NCI-H146 treated with DMSO at 0.1 percent for 48 hours (cell line): Measurements from ENCODE around the gene TENT4B.

Experiments used
- DNase-seq: peaks from one replicate; lab custom pipeline; 2025; ENCODE audit not compliant: unreplicated experiment; lab: John Stamatoyannopoulos, UW

Gene TENT4B

GRCh38 chr16:50195276-50195675 lies 42.2 kb downstream of the TENT4B start:
- no peak for DNase-seq

GRCh38 chr16:50195756-50196155 lies 42.6 kb downstream of the TENT4B start:
- no peak for DNase-seq

- no peak for DNase-seq
These were observed 44.5 kb downstream of the TENT4B start for GRCh38 chr16:50197582-50197981.

- no peak for DNase-seq
These were observed 45.8 kb downstream of the TENT4B start for GRCh38 chr16:50198802-50199403.

GRCh38 chr16:50201787-50202186 lies 48.7 kb downstream of the TENT4B start:
- DNase-seq: no peak

- no peak for DNase-seq
These were observed 50.0 kb downstream of the TENT4B start for GRCh38 chr16:50202926-50203624.

GRCh38 chr16:50203681-50204080 lies 50.6 kb downstream of the TENT4B start:
- no peak for DNase-seq

GRCh38 chr16:50204453-50205108 lies 51.5 kb downstream of the TENT4B start:
- DNase-seq: no peak

- DNase-seq: no peak
These were observed 54.5 kb downstream of the TENT4B start for GRCh38 chr16:50207652-50208051.

- no peak for DNase-seq
These were observed 55.4 kb downstream of the TENT4B start for GRCh38 chr16:50208460-50208931.

GRCh38 chr16:50209546-50210265 lies 56.6 kb downstream of the TENT4B start:
- DNase-seq: no peak

GRCh38 chr16:50210266-50211038 lies 57.3 kb downstream of the TENT4B start:
- no peak for DNase-seq

GRCh38 chr16:50213939-50214519 lies 60.9 kb downstream of the TENT4B start:
- no peak for DNase-seq

- DNase-seq: no peak
These were observed 62.6 kb downstream of the TENT4B start for GRCh38 chr16:50215680-50216079.

GRCh38 chr16:50216231-50216630 lies 63.1 kb downstream of the TENT4B start:
- no peak for DNase-seq

- no peak for DNase-seq
These were observed 66.4 kb downstream of the TENT4B start for GRCh38 chr16:50219402-50219975.

- DNase-seq: no peak
These were observed 71.2 kb downstream of the TENT4B start for GRCh38 chr16:50224286-50224685.

GRCh38 chr16:50227120-50227519 lies 74.0 kb downstream of the TENT4B start:
- no peak for DNase-seq

GRCh38 chr16:50227665-50228064 lies 74.6 kb downstream of the TENT4B start:
- no peak for DNase-seq

GRCh38 chr16:50228364-50228868 lies 75.3 kb downstream of the TENT4B start:
- no peak for DNase-seq
